ACHN (cell line): ENCODE data around the gene OLFM1.
A peak's percentile ranks its signal among the peaks of the same experiment; 100 is the strongest.
"Not testable (repeated sequence)": the region's sequence is repeated elsewhere in the genome, so short reads cannot be mapped to it uniquely, and the experiment has no call there.

Source experiments
- DNase-seq: peaks from one replicate; pipeline ENCODE4 v3.0.0-alpha.2; 2015
- in situ Hi-C: cut with HindIII; loops from 2 replicates; pipeline ENCODE4 v1.10.0; 2017; ENCODE audit warnings: low sequenced_read_pairs, low pct_ligation_motif_present, low pct_unique_long_range_greater_than_20kb

OLFM1 gene

DNA sequence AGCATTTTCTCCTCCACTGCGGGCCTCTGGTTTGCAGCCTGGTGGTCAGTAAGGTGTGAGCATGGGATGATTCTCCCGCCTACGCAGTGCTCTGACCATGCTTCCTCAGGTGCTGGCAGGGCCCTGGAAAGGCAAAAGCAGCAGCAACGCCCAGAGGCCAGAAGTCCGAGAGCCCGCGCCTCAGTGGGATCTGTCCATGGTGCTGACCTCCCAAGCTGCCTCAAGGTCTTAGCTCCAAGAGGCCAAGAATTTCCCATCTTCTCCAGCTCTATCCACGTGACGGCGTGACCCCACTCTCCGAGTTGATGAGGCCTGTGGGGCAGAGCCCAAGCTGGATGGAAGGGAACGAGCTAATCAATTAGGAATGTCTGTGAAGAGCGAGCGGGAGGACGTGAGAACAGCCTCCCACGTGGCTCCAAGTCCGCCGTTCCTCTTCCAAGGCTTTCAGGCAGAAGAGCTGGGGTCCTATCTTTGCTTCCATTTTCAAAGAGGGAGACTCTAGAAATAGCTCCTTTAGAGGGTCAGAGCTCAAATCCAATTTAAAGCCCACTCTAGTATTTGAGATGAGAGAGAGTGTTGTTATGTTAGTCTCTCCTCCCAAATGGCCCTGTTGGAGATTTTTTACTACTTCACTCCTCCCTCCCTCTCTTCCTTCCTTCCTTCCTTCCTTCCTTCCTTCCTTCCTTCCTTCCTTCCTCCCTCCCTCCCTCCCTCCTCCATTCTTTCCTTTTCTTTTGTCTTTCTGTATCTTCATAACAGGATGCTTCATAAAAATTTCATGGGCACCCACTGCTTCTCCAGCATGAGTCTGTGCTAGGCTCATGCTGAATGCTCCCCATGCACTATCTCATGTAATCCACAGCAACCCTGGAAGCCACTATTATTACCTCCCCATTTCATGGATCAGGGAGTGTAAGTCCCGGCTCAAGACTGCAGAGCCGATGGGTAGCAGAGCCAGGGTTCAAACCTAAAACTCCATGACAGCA, 69.3 kb downstream of the OLFM1 start:
- in situ Hi-C loops, result no loop called here
- peak; percentile 31 for DNase-seq

DNA sequence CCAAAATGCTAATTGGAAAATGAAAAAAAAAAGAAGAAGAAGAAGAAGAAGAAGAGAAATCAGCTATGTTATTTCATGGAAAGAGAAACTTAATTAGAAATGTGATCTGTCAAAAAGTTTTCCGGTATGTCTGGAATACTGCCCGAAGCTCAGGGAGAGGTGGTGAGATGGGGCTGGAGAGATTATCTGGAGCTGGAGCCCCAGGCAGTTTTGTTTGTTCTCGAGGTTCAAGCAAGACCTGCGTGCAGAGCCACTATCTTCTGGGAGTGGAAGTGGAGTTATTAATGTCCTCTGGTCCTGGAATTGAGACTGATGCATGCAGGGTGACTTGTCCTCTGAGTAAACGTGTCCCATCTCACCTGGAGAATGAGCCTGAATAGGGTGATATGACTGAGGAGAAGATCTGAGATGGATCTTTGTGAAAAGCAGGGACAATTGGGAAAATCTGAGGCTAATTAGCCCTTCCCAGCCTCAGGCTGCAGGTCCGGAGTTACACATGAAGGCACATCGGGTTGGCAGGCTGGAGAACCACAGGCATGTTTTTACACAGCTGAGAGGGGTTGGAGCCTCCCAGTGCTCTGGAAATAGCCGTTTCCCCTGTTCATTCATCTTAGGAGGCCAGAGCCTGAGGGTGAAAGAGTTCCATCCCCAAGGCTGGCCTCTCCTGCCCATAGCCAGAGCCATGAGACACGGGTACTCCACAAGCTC, 70.5 kb downstream of the OLFM1 start:
- in situ Hi-C loops, result no loop called here
- no peak for DNase-seq

DNA sequence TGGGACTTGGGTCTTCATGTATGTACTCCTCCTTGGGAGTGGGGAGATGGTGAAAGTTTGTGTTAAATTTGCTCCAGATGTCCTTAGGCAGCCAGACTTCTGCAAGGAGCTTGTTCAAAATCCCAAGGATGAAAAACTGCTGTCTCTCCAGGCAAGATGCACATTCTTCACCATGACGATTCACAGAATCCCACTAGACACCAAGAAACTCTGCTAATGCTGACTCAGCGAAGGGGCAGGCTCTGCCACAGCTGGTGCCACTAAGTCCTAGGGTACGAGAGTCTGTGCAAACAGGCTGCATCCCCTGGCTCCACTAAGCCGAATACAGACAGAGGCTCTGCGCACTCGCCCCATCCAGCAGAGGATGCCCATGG, 71.1 kb downstream of the OLFM1 start:
- in situ Hi-C loops, result no loop called here
- no peak for DNase-seq

DNA sequence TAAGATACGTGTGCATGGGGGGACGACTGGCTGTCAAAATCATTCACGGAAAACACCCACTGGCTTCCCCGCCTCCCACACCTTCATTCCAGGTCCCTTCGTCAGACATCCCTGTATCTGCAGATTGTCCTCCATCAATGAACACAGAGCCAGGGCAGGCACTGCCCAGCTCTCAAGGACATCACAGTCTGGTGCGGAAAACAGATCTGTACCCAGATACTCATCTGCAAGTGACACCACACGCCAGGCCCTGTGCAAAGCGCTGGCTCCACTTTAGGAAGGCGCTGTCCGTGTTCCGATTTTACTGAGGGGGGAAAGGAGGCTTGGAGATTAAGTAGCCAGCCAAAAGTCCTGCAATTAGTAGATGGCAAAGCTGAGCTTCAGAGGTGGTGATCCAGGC, 72.3 kb downstream of the OLFM1 start:
- no peak for DNase-seq
- in situ Hi-C loops, result no loop called here

DNA sequence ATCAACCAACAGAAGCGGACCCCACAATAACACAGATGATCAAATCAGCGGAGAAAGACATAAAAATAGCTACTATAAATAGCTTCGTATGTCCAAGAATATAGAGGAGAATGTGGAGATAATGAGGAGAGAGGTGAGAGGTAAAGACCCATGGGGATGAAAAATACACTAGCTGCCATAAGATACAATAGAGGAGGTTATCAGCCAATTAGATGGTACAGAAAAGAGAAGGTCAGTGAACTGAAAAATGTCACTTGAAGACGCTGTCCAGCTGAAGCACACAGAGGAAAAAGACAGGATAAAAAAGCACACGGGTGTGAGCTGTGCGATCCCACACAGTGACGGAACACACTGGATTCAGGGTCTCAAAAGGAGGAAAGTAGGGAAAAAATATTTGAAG, 73.4 kb downstream of the OLFM1 start:
- no peak for DNase-seq
- in situ Hi-C loops, result no loop called here

GRCh38 chr9:135162599-135162998, 75.1 kb downstream of the OLFM1 start:
- DNase-seq, in situ Hi-C loops: not testable (repeated sequence)

DNA sequence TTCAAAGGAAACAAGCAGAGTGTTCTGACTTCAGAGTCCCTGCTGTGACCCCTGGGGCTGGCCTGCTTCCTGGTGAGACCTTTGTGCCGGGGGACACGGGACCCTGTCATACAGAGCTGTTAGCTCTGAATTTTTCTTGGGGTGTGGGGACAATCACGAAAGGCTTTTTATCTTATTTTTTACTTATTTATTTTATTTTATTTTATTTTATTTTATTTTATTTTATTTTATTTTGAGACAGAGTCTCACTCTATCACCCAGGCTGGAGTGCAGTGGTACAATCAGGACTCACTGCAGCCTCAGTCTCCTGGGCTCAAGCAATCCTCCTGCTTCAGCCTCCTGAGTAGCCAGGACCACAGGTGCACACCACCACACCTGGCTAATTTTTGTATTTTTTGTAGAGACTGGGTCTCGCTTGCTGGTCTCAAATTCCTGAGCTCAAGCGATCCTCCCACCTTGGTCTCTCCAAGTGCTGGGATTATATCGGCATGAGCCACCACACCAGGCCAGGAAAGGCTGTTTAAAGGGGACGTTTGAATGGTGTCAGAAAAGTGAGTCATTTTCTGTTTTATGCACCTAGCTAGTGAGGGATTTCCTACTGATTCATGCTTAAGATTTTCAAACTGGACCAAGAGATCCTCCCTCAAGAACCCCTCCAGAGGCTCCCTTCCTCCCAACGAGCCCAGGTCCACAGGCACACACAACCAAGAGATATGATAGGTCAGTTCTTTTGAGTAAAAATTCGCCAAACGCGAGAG, 75.7 kb downstream of the OLFM1 start:
- in situ Hi-C loops, result no loop called here
- no peak for DNase-seq

- in situ Hi-C loops, result no loop called here
- DNase-seq, result no peak
Observed at GRCh38 chr9:135164036-135164435, 76.6 kb downstream of the OLFM1 start.

DNA sequence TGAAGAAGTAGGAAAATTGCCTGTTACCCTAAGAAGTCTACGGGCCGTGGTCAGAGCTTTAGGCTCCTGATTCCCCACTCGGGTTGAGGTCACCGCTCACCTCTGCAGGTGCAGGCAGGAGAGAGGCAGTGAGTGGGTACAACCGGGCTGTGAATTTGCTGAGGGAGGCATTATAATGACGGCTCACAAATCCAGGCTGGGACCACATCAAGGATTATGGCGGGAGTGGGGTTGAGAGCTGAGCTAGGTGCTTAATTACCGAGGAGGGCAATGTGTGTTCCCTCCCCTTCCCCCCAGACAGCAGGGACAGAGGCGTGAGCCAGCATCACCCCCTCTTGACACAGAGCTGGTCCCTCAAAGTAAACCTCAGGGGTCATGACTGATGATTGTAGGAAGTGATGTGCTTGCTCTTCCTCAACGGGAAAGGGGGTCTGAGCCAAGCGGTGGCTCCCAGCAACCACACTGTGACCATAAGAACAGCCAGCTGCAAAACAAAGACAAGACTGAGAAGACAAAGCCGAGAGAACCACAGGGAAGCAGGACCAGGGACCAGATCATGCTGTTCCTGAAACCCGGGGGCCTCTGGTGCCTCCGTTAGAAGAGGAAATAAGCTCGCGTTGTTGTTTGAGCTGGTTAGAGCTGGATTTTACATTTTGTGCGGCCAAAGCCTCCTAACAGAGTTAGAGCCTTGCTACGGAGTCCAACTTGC, 77.7 kb downstream of the OLFM1 start:
- in situ Hi-C loops, result no loop called here
- no peak for DNase-seq

DNA sequence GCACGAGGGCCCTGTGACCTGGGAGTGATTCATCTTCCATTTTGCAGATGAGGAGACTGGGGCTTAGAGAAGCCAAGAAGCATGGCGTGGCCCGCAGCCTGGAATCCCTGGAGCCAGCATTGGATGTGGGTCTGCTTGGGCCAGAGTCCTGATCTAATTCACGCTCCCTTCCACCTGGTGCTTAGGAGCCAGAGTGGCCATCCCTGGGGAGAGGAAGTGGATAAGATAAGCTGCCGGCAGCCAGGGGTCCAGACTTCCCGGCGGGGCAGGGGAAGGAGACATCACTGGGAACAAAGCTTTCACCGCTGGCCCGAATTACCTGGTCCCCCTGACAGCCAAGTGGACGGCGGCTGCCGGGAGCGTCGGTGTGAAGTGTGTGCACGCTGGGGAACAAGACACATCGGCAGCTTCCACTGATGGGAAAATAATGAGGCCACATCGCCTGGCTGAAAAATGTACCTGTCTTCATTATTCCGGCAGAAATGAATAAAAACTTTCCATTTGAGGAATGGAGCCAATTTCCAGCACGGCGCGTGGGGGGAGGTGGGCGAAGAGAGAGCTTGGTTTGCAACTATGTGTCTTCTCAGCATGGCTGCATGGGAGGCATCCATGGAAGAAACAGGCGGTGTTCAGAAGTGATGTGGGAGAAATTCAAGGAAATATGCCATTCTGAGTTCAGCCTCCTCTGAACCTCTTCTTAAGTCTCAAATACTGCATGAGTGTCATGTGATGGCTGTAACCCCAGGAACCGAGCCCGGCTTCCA, 78.5 kb downstream of the OLFM1 start:
- in situ Hi-C loops, result no loop called here
- DNase-seq, result no peak

GRCh38 chr9:135166565-135166964, 79.1 kb downstream of the OLFM1 start:
- in situ Hi-C loops, result no loop called here

DNA sequence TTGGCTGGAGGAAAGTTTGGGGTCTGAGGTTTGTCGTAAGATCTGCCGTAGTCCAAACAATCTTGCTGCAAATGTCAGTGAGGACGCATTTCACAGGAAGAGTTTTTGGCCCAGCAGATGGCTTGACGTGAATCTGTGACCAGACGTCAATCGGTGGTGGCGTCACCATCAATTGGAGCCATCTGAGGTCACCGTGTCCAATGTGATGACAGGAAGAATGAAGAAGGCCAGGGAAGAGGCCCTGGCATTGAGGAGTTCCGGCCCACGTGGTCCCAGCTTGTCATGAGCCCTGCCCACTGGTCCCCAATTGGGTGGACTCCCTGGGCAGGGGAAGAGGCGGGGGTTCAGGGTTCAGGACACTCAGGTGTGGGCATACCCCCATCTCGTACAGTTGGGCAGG, 79.9 kb downstream of the OLFM1 start:
- DNase-seq, result no peak
- in situ Hi-C loops, result no loop called here

More at GRCh38 chr9:135166565-135166964, 79.1 kb downstream of the OLFM1 start:
- no peak for DNase-seq

DNA sequence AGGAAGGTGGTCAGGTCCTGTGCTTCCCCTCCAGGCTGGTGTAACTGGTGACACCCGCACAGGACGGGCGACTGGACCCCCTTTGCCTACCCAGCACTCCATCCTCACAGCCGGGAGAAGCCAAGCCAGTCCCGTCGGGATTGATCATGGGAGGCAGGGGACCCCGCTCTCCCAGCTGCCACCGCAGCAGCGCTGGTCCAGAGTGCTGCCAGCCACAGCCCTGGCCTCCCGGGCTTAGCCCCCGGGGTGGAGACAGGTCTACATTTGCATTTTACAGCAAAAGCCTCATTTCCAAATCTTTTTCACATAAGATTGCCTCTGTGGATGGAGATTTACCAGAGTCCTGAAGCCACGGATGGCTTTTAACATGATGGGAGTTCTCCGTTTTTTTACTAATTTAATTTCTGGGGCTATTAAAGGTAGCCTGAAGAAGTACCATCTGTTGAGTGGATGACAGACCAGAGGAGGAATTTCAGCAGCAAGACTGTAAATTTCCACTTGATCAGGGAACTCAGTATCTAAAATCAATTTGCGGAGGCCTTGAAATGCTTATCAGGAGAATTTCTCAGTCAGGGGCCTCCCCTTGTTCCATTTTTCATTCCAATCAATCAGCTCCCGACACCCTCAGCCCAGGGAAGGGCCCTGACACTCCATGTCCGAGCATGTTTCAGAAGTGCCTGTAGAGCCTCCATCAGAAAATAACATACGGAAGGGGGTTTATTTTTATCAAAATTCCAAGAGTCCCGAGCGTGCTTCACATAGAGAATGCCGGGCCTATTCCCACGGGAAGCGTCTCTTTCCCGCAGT, 80.6 kb downstream of the OLFM1 start:
- DNase-seq, result no peak
- in situ Hi-C loops, result no loop called here

GRCh38 chr9:135169709-135170226, 82.3 kb downstream of the OLFM1 start:
- no peak for DNase-seq
- in situ Hi-C loops, result no loop called here

DNA sequence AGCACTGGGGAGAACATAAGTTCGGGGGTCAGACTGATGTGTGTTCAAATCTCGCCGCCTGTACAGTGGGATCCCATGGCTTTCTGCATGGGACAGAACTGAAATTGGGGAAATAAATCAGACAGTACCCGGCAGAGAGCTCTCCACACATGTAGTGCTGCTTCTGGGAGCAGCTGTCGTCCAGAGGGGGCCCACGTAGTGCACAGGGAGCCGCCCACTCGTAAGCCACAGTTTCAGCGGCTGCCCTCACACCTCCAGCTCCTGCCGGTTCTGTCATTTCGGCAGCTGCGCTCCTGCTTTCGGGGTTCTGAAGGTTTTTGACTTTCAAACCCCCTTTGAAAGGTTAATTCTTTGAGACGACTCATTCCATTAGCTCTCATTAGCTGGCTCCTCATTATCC, 83.1 kb downstream of the OLFM1 start:
- in situ Hi-C loops, result no loop called here
- DNase-seq, result no peak
